ENCODE measurements around the gene HIPK3. TPM values are rescaled to one million over a fixed set of nuclear protein-coding genes. Genes with fewer than 3 reads are reported as not detected.

The HIPK3 gene
- total RNA-seq, 3 donors from 2014 or later (not counting 1 experiment from before 2014, with no cell fraction given) = 80.6 to 92.9 (median 87.7) TPM

DNA sequence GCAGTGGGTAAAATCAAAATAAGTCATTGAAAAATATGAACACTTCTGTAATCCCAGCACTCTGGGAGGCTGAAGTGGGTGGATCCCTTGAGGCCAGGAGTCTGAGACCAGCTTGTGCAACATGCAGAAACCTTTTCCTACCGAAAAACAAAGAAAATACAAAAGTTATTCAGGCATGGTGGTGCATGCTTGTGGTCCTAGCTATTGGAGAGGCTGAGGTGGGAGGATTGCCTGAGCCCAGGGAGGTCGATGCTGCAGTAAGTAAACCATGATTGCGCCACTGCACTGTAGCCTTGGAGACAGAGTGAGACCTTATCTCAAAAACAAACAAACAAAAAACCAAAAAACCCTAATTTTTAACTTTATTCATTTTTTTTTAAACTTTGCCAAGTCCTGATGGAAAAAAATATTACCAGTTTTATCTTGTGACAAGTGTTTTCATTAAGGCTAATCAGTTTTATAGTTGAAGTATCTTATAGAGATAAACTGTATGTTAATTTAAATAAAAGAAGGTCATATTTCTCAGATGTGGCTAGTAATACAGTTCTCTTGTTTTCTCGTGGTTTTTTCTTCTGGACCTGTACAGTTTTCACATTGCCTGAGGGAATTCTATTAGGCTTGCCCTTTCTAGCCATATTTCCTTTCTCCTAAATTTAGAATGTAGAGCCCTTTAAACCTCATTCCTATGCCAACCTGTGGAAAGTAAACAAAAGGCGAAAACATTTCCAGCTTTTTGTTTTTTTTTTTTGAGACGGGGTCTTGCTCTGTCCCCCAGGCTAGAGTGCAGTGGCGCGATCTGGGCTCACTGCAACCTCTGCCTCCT is 9.4 kb downstream of the HIPK3 start:
- Mint-ChIP-seq H3K36me3 (no peaks in the 10 kb centered on the region), H3K27ac (peak overlapping the region in 1 of 2 donors; percentile 9), H3K27me3 (ENCODE audit: low read depth in 2 of 2) (no peaks in the 10 kb centered on the region), H3K4me1 (peaks cover 30 to 41% of the 10 kb centered on the region in 2 donors), H3K4me3 (no peak overlapping the region), H3K9me3 (no peaks in the 10 kb centered on the region)
- ATAC-seq (no peak), DNase-seq (no peak)
- Histone ChIP-seq H3K4me3 (ENCODE audit: low read length) (no peak overlapping the region), H3K27me3 (ENCODE audit: control insufficient read depth, insufficient read depth, low read length) (no peaks in the 10 kb centered on the region), H3K4me1 (ENCODE audit: control insufficient read depth, insufficient read depth, low read length) (peaks cover 3% of the 10 kb centered on the region), H3K9me3 (ENCODE audit: control insufficient read depth, insufficient read depth, low read length) (no peaks in the 10 kb centered on the region), H3K27ac (ENCODE audit: low read length) (no peak overlapping the region), H3K36me3 (ENCODE audit: control insufficient read depth, insufficient read depth, low read length) (no peaks in the 10 kb centered on the region)
- TF ChIP-seq, protein P1, sequence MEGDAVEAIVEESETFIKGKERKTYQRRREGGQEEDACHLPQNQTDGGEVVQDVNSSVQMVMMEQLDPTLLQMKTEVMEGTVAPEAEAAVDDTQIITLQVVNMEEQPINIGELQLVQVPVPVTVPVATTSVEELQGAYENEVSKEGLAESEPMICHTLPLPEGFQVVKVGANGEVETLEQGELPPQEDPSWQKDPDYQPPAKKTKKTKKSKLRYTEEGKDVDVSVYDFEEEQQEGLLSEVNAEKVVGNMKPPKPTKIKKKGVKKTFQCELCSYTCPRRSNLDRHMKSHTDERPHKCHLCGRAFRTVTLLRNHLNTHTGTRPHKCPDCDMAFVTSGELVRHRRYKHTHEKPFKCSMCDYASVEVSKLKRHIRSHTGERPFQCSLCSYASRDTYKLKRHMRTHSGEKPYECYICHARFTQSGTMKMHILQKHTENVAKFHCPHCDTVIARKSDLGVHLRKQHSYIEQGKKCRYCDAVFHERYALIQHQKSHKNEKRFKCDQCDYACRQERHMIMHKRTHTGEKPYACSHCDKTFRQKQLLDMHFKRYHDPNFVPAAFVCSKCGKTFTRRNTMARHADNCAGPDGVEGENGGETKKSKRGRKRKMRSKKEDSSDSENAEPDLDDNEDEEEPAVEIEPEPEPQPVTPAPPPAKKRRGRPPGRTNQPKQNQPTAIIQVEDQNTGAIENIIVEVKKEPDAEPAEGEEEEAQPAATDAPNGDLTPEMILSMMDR (IDR thresholded peaks at IDR 0.05) = no peak
- WGBS (ENCODE audit: insufficient coverage) = 77% methylated on average over 8 of the region's 8 CpGs
- intact Hi-C loops (cut with micrococcal nuclease) = no loop called here

DNA sequence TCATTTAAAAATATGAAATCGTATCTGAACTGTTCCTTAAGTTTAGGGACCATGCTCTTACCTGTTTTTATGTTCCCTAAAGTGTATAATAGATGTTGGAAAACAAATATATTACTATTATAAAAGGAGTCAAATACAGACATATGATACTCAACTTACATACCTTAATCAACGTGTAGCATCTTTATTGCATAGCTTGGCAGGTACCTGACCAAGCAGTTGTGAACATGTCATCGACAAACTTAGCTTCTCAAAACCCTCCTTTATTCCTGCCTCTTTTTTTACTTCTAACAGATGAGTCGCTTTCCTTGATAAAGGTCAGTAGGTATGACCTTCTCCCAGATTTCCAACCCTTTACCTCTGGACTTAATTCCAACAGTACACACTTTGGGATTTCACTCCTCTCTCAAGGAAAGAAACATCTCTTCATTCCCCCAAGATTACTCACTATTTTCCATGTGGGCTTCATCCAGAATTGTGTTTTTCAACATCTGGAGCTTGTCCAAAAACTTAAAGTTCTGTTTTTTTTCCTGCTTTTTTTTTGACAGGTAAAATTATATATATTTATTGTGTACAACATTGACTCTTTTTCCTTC is 11.9 kb downstream of the HIPK3 start:
- no peak overlapping the region for H3K27ac ChIP-seq (ENCODE audit: low read length)
- peaks cover 6% of the 10 kb centered on the region for H3K4me1 ChIP-seq (ENCODE audit: control insufficient read depth, insufficient read depth, low read length)
- Mint-ChIP-seq H3K27me3 (ENCODE audit: low read depth in 2 of 2) (no peaks in the 10 kb centered on the region), H3K9me3 (no peaks in the 10 kb centered on the region), H3K4me1 (peaks cover 26 to 37% of the 10 kb centered on the region in 2 donors), H3K4me3 (no peak overlapping the region), H3K36me3 (no peaks in the 10 kb centered on the region), H3K27ac (peak overlapping the region; percentile 20 to 59)
- DNase-seq (no peak), ATAC-seq (no peak)
- WGBS (ENCODE audit: insufficient coverage) = 96% methylated on average over 3 of the region's 4 CpGs
- intact Hi-C loops (cut with micrococcal nuclease) = no loop called here
- TF ChIP-seq, protein P1 (IDR thresholded peaks at IDR 0.05) = no peak
- H3K9me3 ChIP-seq (ENCODE audit: control insufficient read depth, insufficient read depth, low read length) = no peaks in the 10 kb centered on the region
- H3K4me3 ChIP-seq (ENCODE audit: low read length) = no peak overlapping the region
- H3K36me3 ChIP-seq (ENCODE audit: control insufficient read depth, insufficient read depth, low read length) = no peaks in the 10 kb centered on the region
- H3K27me3 ChIP-seq (ENCODE audit: control insufficient read depth, insufficient read depth, low read length) = no peaks in the 10 kb centered on the region

DNA sequence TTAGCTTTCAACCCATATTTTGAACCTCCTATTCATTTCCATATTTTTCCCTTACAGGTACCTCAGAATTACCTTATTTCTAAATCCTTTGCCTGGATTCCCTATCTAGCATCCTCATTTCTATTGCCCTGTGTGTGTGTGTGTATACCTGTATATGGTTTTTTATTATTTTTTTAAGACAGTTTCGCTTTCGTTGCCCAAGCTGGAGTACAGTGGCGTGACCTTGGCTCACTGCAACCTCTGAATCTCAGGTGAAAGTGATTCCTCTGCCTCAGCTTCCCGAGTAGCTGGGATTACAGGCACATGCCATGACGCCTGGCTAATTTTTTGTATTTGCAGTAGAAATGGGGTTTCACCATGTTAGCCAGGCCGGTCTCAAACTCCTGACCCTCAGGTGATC is 12.6 kb downstream of the HIPK3 start:
- H3K9me3 Mint-ChIP-seq = no peaks in the 10 kb centered on the region
- TF ChIP-seq, protein P1 (IDR thresholded peaks at IDR 0.05) = no peak
- H3K36me3 Mint-ChIP-seq = no peaks in the 10 kb centered on the region
- H3K4me1 ChIP-seq (ENCODE audit: control insufficient read depth, insufficient read depth, low read length) = peaks cover 6% of the 10 kb centered on the region
- no peak for DNase-seq
- H3K27me3 Mint-ChIP-seq (ENCODE audit: low read depth in 2 of 2) = no peaks in the 10 kb centered on the region
- H3K27ac Mint-ChIP-seq = peak overlapping the region; percentile 20 to 59
- peaks cover 28 to 37% of the 10 kb centered on the region in 2 donors for H3K4me1 Mint-ChIP-seq
- no peak overlapping the region for H3K4me3 Mint-ChIP-seq
- no peaks in the 10 kb centered on the region for H3K9me3 ChIP-seq (ENCODE audit: control insufficient read depth, insufficient read depth, low read length)
- no peak for ATAC-seq
- H3K27ac ChIP-seq (ENCODE audit: low read length) = no peak overlapping the region
- 94% methylated on average over 6 of the region's 6 CpGs for WGBS (ENCODE audit: insufficient coverage)
- no peaks in the 10 kb centered on the region for H3K27me3 ChIP-seq (ENCODE audit: control insufficient read depth, insufficient read depth, low read length)
- no peaks in the 10 kb centered on the region for H3K36me3 ChIP-seq (ENCODE audit: control insufficient read depth, insufficient read depth, low read length)
- intact Hi-C loops (cut with micrococcal nuclease) = no loop called here
- H3K4me3 ChIP-seq (ENCODE audit: low read length) = no peak overlapping the region
